OCI-LY7 (cell line): Measurements from ENCODE around the gene WNT11.

ENCODE experiments used
- EZH2phosphoT487 ChIP-seq: fragments of 200-600 bp; sonication (generic); IDR thresholded peaks from 2 replicates; pipeline ENCODE4 v1.6.1; 2018; ENCODE audit warnings: low read depth, borderline replicate concordance, mild to moderate bottlenecking, mixed run types, antibody characterized with exemption, low read length, moderate library complexity, mixed read lengths
- TF ChIP-seq, protein P1 (sequence below): fragments of 200-600 bp; sonication (generic); conservative IDR thresholded peaks from 2 replicates; pipeline ENCODE4 v1.5.1; 2014; ENCODE audit warnings: mild to moderate bottlenecking, antibody characterized with exemption, low read length, moderate library complexity, mixed read lengths

DNA sequence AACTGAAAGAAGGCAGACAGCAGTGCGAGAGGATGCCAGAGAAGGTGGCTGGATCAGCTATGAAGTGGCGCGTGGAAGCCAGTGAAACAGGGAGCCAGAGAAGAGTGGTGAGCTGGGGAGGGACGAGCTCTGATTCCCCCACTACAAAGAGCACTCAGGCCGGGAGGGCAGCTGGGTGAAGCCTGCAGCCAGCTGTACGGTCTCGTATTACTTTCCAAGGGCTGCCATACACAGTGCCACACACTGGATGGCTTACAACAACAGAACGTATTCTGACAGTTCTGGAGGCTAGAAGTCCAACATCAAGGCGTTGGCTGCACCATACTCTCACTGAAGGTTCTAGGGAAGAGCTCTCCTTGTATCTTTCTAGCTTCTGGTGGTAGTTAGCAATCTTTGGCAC lies 47.1 kb upstream of the WNT11 start:
- TF ChIP-seq, protein P1, sequence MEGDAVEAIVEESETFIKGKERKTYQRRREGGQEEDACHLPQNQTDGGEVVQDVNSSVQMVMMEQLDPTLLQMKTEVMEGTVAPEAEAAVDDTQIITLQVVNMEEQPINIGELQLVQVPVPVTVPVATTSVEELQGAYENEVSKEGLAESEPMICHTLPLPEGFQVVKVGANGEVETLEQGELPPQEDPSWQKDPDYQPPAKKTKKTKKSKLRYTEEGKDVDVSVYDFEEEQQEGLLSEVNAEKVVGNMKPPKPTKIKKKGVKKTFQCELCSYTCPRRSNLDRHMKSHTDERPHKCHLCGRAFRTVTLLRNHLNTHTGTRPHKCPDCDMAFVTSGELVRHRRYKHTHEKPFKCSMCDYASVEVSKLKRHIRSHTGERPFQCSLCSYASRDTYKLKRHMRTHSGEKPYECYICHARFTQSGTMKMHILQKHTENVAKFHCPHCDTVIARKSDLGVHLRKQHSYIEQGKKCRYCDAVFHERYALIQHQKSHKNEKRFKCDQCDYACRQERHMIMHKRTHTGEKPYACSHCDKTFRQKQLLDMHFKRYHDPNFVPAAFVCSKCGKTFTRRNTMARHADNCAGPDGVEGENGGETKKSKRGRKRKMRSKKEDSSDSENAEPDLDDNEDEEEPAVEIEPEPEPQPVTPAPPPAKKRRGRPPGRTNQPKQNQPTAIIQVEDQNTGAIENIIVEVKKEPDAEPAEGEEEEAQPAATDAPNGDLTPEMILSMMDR: no peak
- no peak for TF ChIP-seq EZH2phosphoT487
